K562 (cell line): ENCODE measurements around the gene ATP5MG. TPM values are rescaled to one million over a fixed set of nuclear protein-coding genes. Genes with fewer than 3 reads are reported as not detected.

ENCODE experiments used
- ATAC-seq: fragments of 200-7000 bp; cut with Tn5 transposase; 3 replicates; pipeline ENCODE4 v1.9.1; 2020; ENCODE audit warnings: moderate library complexity
- BruUV-seq: library from RNA; stranded (reverse); fragments of 400-500 nt; replicated peaks from 2 replicates; lab custom pipeline; 2021; lab: Mats Ljungman, UMichigan
- CTCF ChIA-PET: fragments of 300-600 bp; formaldehyde crosslinking; extraction: SDS; loops from one replicate; lab custom pipeline; 2021; ENCODE audit warnings: low intra/inter-chr PET ratio; lab: Yijun Ruan, JAX
- POLR2A ChIA-PET: fragments of 300-600, 350-650 bp; sonication (Branson Sonifier 250); formaldehyde crosslinking; extraction: SDS; loops from one replicate; lab custom pipeline; 2021; ENCODE audit warnings: antibody characterized with exemption, inconsistent platforms; lab: Yijun Ruan, JAX
- DNase-seq, 4 experiments: peaks; one replicate each; pipeline versions ENCODE4 v3.0.0 to v3.0.0-alpha.2; 2011 to 2018; ENCODE audit warnings: low spot score in 3 of 4, mixed read lengths in 3 of 4; ENCODE audit errors: extremely low read depth in 1 of 4
- FAIRE-seq: peaks from 2 replicates; lab custom pipeline; 2011; peaks lifted over from hg19 to GRCh38; lab: Jason Lieb, UNC
- H2AFZ ChIP-seq: 2 replicates; pipeline ENCODE4 v1.6.0; 2011; ENCODE audit warnings: low read depth, low read length, control low read depth, inconsistent platforms
- H3K27ac ChIP-seq: fragments of 200-600 bp; 3 replicates; pipeline ENCODE4 v1.8.0; 2011; ENCODE audit warnings: low read depth, mild to moderate bottlenecking, control low read depth, inconsistent platforms, low read length, moderate library complexity, mixed read lengths; ENCODE audit errors: extremely low read depth
- H3K27me3 ChIP-seq, 2 experiments: fragments of 300-600 bp in 1 of 2; 2 replicates in 1 of 2; 3 replicates in 1 of 2; pipeline versions ENCODE4 v1.6.0 to v1.8.0; 2011; ENCODE audit warnings: inconsistent platforms in 2 of 2, low read length in 2 of 2, mild to moderate bottlenecking in 1 of 2, mixed read lengths in 1 of 2, moderate library complexity in 1 of 2; ENCODE audit not compliant: control insufficient read depth in 2 of 2, insufficient read depth in 2 of 2
- H3K36me3 ChIP-seq: fragments of 300-600 bp; 3 replicates; pipeline ENCODE4 v1.8.0; 2011; ENCODE audit warnings: mild to moderate bottlenecking, low read length, inconsistent platforms; ENCODE audit not compliant: control insufficient read depth, insufficient read depth
- H3K4me1 ChIP-seq, 2 experiments: fragments of 200-600 bp in 1 of 2; replicated peaks in 1 of 2; 2 replicates in 1 of 2; 3 replicates in 1 of 2; pipeline versions ENCODE4 v1.5.1 to v1.8.0; 2011; ENCODE audit warnings: inconsistent platforms in 2 of 2, low read length in 2 of 2, mild to moderate bottlenecking in 1 of 2, mixed read lengths in 1 of 2, moderate library complexity in 1 of 2; ENCODE audit not compliant: control insufficient read depth in 2 of 2, insufficient read depth in 2 of 2
- H3K4me2 ChIP-seq: 2 replicates; pipeline ENCODE4 v1.6.1; 2011; ENCODE audit warnings: low read length, control low read depth, inconsistent platforms, mixed read lengths; ENCODE audit not compliant: insufficient read depth
- H3K4me3 ChIP-seq: fragments of 200-600 bp; sonication (generic), shearing (Covaris generic); 2 replicates; pipeline ENCODE4 v1.5.1; 2016; ENCODE audit warnings: control low read depth, inconsistent platforms
- H3K79me2 ChIP-seq: fragments of 200-600 bp; 3 replicates; pipeline ENCODE4 v1.8.0; 2011; ENCODE audit warnings: low read length, inconsistent platforms; ENCODE audit not compliant: control insufficient read depth, insufficient read depth
- H3K9ac ChIP-seq, 2 experiments: 2 replicates each; pipeline versions ENCODE4 v1.6.0 to v1.6.1; 2011; ENCODE audit warnings: low read depth in 2 of 2, low read length in 2 of 2, control low read depth in 1 of 2, inconsistent platforms in 1 of 2, mild to moderate bottlenecking in 1 of 2, mixed read lengths in 1 of 2; ENCODE audit not compliant: insufficient read depth in 1 of 2
- H3K9me1 ChIP-seq: one replicate; pipeline ENCODE4 v1.6.0; 2011; ENCODE audit warnings: inconsistent platforms, mild to moderate bottlenecking, low read length, moderate library complexity; ENCODE audit not compliant: control insufficient read depth, insufficient read depth
- H3K9me3 ChIP-seq: replicated peaks from 2 replicates; pipeline ENCODE4 v1.5.1; 2011; ENCODE audit warnings: low read depth, low read length, inconsistent platforms; ENCODE audit not compliant: control insufficient read depth, insufficient read depth
- H4K20me1 ChIP-seq: replicated peaks from 2 replicates; pipeline ENCODE4 v1.6.1; 2011; ENCODE audit warnings: low read length, inconsistent platforms, mixed read lengths; ENCODE audit not compliant: control insufficient read depth, insufficient read depth
- CEBPG ChIP-seq, 3 experiments: fragments of 200-800 bp in 1 of 3; sonication (Bioruptor generic) in 1 of 3; sonication (generic) in 1 of 3; formaldehyde crosslinking in 1 of 3; IDR thresholded peaks in 2 of 3; conservative IDR thresholded peaks in 1 of 3; 2 replicates each; pipeline versions ENCODE4 v1.6.1 to v1.8.0; 2016 to 2022; ENCODE audit warnings: missing compliant biosample characterization in 2 of 3, missing genetic modification characterization in 2 of 3, mild to moderate bottlenecking in 1 of 3, missing genetic modification reagents in 1 of 3
- NFATC3 ChIP-seq: fragments of 450-650 bp; IDR thresholded peaks from 2 replicates; pipeline ENCODE4 v1.6.1; 2017; ENCODE audit warnings: mild to moderate bottlenecking
- WGBS: fragments of 100-300 bp; shearing (Covaris generic); methylation state at CpG from one replicate; pipeline ENCODE4 v1.1.6; 2016; ENCODE audit warnings: low coverage, mixed read lengths; ENCODE audit not compliant: insufficient coverage; ENCODE audit errors: missing lambda C conversion rate; 5-methylcytosine and 5-hydroxymethylcytosine counted together
- in situ Hi-C: fragments of 300-500 bp; cut with MboI; formaldehyde crosslinking; loops from 4 replicates; pipeline ENCODE4 v1.15.0; 2018; ENCODE audit warnings: inconsistent platforms, mixed read lengths
- intact Hi-C: fragments of 100-400 bp; cut with micrococcal nuclease; formaldehyde crosslinking; loops from 2 replicates; pipeline ENCODE4 v1.14.2; 2022
- polyA plus RNA-seq, 8 experiments: library from polyadenylated mRNA; depleted of rRNA in 4 of 8; stranded (reverse) in 5 of 8; unstranded in 3 of 8; fragments of >200 nt; fragmentation: Nextera tagmentation in 2 of 8; fragmentation: Illumina TruSeq in 1 of 8; extraction: Ambion mirVana in 2 of 8; extraction: Trizol in 1 of 8; gene quantifications; 2 replicates each; pipeline versions ENCODE4 v1.2.1 to v1.2.3, GENCODE V29; 2011 to 2014; ENCODE audit warnings: inconsistent platforms in 1 of 8, missing spikeins in 1 of 8
- total RNA-seq, 7 experiments: library from RNA; depleted of rRNA in 6 of 7; stranded (reverse); fragments of >200 nt in 6 of 7; fragmentation: Illumina TruSeq in 2 of 7; extraction: Trizol in 2 of 7; gene quantifications; 2 replicates each; pipeline versions ENCODE4 v1.2.1 to v1.2.3, GENCODE V29; 2011 to 2021; ENCODE audit warnings: low replicate concordance in 1 of 7
- TF ChIP-seq, protein P1 (sequence below), 2 experiments: fragments of 450-650 bp in 1 of 2; sonication (generic) in 1 of 2; formaldehyde crosslinking in 1 of 2; IDR thresholded peaks in 1 of 2; conservative IDR thresholded peaks in 1 of 2; 2 replicates each; pipeline versions ENCODE4 v1.6.1 to v1.8.1; 2016 to 2023; ENCODE audit warnings: mild to moderate bottlenecking in 2 of 2, moderate library complexity in 2 of 2, inconsistent platforms in 1 of 2, missing genetic modification reagents in 1 of 2

Gene ATP5MG
- total and polyA plus RNA-seq, 9 of the 15 experiments (the other 6 are each of a cell fraction or from before 2014, with no cell fraction given): 301 to 2,138 (median 434) TPM

GRCh38 chr11:118382954-118383353 is 18.5 kb upstream of the ATP5MG start:
- TF ChIP-seq, protein P1, sequence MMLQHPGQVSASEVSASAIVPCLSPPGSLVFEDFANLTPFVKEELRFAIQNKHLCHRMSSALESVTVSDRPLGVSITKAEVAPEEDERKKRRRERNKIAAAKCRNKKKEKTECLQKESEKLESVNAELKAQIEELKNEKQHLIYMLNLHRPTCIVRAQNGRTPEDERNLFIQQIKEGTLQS (IDR thresholded peaks at IDR 0.05): peak; percentile 79
- TF ChIP-seq, protein P1 (CRISPR knock-in tag; conservative IDR thresholded peaks at IDR 0.05): no peak
- TF ChIP-seq CEBPG (CRISPR knock-in tag; IDR thresholded peaks at IDR 0.05) (no peak), CEBPG (tag; conservative IDR thresholded peaks at IDR 0.05 in 1 of 2, IDR thresholded peaks at IDR 0.05 in 1 of 2) (peak; percentile 42 to 52; a peak in 3 of 4 replicates), NFATC3 (no peak)
- intact Hi-C loops (loop anchor here (5.0 kb wide), 1 partner anchor 104 kb away; no protein-coding TSS in a partner anchor), in situ Hi-C loops (no loop called here)
- H3K4me2 ChIP-seq: no peak overlapping the region
- POLR2A ChIA-PET: interaction anchor here (0.8 to 2.9 kb wide), 2 partner anchors 15 to 18 kb away, joined by 4 to 10 read pairs; no protein-coding TSS in a partner anchor
- H3K9ac ChIP-seq: no peak overlapping the region
- H2AFZ ChIP-seq: no peak overlapping the region
- peaks cover 95% of the 10 kb centered on the region for H3K36me3 ChIP-seq
- H3K79me2 ChIP-seq: no peaks in the 10 kb centered on the region
- no peaks in the 10 kb centered on the region for H3K27me3 ChIP-seq
- DNase-seq: no peak
- no peak overlapping the region for H3K27ac ChIP-seq
- no peaks in the 10 kb centered on the region for H3K9me3 ChIP-seq
- H3K4me3 ChIP-seq: no peak overlapping the region
- WGBS: 80% methylated on average over 3 of the region's 3 CpGs
- ATAC-seq: no peak
- no TSS peak for BruUV-seq
- no peaks in the 10 kb centered on the region for H3K4me1 ChIP-seq
- no peaks in the 10 kb centered on the region for H4K20me1 ChIP-seq
- H3K9me1 ChIP-seq: no peaks in the 10 kb centered on the region
- CTCF ChIA-PET: no interaction called here
- no peak for FAIRE-seq
